Measurements from ENCODE around the gene NCOA1.

DNA sequence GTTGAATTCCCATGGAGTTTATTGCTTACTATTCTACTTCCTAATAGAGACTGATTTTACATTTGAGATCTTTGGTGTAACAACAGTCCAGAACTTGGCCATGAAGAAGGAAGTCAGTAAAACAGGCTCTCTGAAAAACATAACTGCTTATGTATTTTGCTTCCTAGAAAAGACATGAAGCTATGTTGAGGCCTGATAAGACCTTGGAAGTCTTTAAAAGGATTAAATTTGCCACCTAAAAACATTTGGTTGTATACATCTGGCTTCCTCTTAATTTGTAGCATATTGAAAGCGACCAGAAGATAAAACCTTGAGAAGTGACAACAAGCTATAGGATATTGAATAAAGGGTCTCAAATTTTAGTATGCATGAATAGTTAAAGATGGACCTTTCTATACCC lies 265.7 kb downstream of the NCOA1 start:
- no peak for TF ChIP-seq NFYB (IDR thresholded peaks at IDR 0.05; ENCODE audit: insufficient read depth, low read depth, low read length)
- TF ChIP-seq CTCF (IDR thresholded peaks at IDR 0.05 in 2 of 3, conservative IDR thresholded peaks at IDR 0.05 in 1 of 3; ENCODE audit: control insufficient read depth in 2 of 3, extremely low read depth in 1 of 3, insufficient read depth in 1 of 3, low read depth in 3 of 3, low read length in 3 of 3): no peak
- TF ChIP-seq, protein P1, sequence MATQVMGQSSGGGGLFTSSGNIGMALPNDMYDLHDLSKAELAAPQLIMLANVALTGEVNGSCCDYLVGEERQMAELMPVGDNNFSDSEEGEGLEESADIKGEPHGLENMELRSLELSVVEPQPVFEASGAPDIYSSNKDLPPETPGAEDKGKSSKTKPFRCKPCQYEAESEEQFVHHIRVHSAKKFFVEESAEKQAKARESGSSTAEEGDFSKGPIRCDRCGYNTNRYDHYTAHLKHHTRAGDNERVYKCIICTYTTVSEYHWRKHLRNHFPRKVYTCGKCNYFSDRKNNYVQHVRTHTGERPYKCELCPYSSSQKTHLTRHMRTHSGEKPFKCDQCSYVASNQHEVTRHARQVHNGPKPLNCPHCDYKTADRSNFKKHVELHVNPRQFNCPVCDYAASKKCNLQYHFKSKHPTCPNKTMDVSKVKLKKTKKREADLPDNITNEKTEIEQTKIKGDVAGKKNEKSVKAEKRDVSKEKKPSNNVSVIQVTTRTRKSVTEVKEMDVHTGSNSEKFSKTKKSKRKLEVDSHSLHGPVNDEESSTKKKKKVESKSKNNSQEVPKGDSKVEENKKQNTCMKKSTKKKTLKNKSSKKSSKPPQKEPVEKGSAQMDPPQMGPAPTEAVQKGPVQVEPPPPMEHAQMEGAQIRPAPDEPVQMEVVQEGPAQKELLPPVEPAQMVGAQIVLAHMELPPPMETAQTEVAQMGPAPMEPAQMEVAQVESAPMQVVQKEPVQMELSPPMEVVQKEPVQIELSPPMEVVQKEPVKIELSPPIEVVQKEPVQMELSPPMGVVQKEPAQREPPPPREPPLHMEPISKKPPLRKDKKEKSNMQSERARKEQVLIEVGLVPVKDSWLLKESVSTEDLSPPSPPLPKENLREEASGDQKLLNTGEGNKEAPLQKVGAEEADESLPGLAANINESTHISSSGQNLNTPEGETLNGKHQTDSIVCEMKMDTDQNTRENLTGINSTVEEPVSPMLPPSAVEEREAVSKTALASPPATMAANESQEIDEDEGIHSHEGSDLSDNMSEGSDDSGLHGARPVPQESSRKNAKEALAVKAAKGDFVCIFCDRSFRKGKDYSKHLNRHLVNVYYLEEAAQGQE (IDR thresholded peaks at IDR 0.05; ENCODE audit: low read depth, low read length): no peak
- TF ChIP-seq TARDBP (IDR thresholded peaks at IDR 0.05; ENCODE audit: borderline replicate concordance): no peak
- no peak for TF ChIP-seq POLR2A (IDR thresholded peaks at IDR 0.05; ENCODE audit: low read depth, low read length)

Data from GM12878 (cell line).